ENCODE data around the gene STMN3.
"Not testable (repeated sequence)": the region's sequence is repeated elsewhere in the genome, so short reads cannot be mapped to it uniquely, and the experiment has no call there.

Gene STMN3

DNA sequence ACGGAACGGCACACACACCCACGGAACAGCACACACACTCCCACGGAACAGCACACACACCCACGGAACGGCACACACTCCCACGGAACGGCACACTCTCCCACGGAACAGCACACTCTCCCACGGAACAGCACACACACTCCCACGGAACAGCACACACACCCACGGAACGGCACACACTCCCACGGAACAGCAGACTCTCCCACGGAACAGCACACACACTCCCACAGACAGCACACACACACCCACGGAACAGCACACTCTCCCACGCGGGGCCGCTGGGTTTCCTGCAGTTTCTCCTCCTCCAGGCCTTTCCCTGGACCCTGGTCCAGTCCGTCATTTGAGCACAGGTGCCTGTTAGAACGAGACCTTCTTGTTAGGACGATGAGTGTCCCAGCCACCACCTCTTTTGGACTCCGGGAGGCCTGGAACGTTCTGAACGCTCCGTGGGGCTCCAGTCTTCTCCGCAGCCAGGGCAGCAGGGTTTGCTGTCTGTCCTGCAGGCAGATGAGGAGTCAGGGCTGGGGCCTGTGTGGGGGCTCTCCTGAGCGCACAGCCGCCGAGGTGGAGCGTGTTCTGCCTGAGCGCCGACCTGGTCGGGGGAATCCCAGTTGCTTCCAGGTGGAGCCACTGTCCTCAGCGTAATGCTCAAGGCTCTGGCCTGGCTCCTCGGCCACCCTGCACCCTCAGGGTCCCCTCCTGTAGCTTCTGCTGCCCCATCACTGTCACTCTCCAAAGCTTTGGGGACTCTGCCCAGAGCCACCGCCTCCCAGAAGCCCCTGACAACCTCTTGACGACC is 25.6 kb upstream of the STMN3 start:
- TF ChIP-seq Cebpa-rat (IDR thresholded peaks at IDR 0.05): no peak
- H3K27ac ChIP-seq: no peak overlapping the region
- no peak overlapping the region for H3K4me3 ChIP-seq
- no peaks in the 10 kb centered on the region; the same call in 1 of the 2 replicates for H4K20me1 ChIP-seq
- no peaks in the 10 kb centered on the region for H3K27me3 ChIP-seq
- no peak overlapping the region for H3K9ac ChIP-seq
- H3K4me2 ChIP-seq: no peak overlapping the region
- H3K4me1 ChIP-seq: no peaks in the 10 kb centered on the region
- H3K36me3 ChIP-seq: peaks cover 96% of the 10 kb centered on the region
- H3K9me3 ChIP-seq: no peaks in the 10 kb centered on the region

- no peaks in the 10 kb centered on the region for H3K9me3 ChIP-seq
- H4K20me1 ChIP-seq: no peaks in the 10 kb centered on the region; the same call in 1 of the 2 replicates
- no peak overlapping the region for H3K4me2 ChIP-seq
- no peak overlapping the region for H3K4me3 ChIP-seq
- no peaks in the 10 kb centered on the region for H3K27me3 ChIP-seq
- no peak overlapping the region for H3K9ac ChIP-seq
- H3K27ac ChIP-seq: no peak overlapping the region
- no peaks in the 10 kb centered on the region for H3K4me1 ChIP-seq
- peaks cover 98% of the 10 kb centered on the region for H3K36me3 ChIP-seq
- no peak for TF ChIP-seq Cebpa-rat (IDR thresholded peaks at IDR 0.05)
Measured at GRCh38 chr20:63678071-63678470, 24.8 kb upstream of the STMN3 start.

- Histone ChIP-seq H3K9me3 (no peaks in the 10 kb centered on the region), H3K27ac (no peak overlapping the region), H3K4me1 (no peaks in the 10 kb centered on the region), H3K4me2 (no peak overlapping the region), H3K4me3 (no peak overlapping the region), H3K9ac (no peak overlapping the region), H4K20me1 (no peaks in the 10 kb centered on the region; the same call in 1 of the 2 replicates), H3K27me3 (no peaks in the 10 kb centered on the region), H3K36me3 (peaks cover 97% of the 10 kb centered on the region)
- no peak for TF ChIP-seq Cebpa-rat (IDR thresholded peaks at IDR 0.05)
Measured at GRCh38 chr20:63675681-63676368, 22.6 kb upstream of the STMN3 start.

DNA sequence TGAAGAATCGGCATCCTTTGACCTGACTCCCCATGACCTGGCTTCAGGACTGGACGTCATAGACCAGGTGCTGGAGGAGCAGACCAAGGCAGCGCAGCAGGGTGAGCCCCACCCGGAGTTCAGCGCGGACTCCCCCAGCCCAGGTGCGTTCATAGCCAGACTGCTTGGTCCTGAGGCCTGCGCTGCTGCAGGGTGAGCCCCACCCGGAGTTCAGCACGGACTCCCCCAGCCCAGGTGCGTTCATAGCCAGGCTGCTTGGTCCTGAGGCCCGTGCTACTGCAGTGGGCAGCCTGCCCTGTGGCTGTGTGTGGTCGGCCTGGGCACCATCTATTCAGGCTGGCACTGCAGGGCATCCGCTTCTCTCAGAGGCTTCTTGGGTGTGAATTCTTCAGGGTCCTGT is 20.7 kb upstream of the STMN3 start:
- no peaks in the 10 kb centered on the region for H3K27me3 ChIP-seq
- H4K20me1 ChIP-seq: no peaks in the 10 kb centered on the region
- H3K4me1 ChIP-seq: no peaks in the 10 kb centered on the region
- TF ChIP-seq Cebpa-rat (IDR thresholded peaks at IDR 0.05): no peak
- no peak overlapping the region for H3K4me2 ChIP-seq
- H3K27ac ChIP-seq: no peak overlapping the region
- H3K36me3 ChIP-seq: peaks cover 87% of the 10 kb centered on the region
- no peaks in the 10 kb centered on the region for H3K9me3 ChIP-seq
- no peak overlapping the region for H3K9ac ChIP-seq
- H3K4me3 ChIP-seq: no peak overlapping the region

- Histone ChIP-seq H3K9ac (no peak overlapping the region), H4K20me1 (no peaks in the 10 kb centered on the region), H3K27ac (no peak overlapping the region), H3K9me3 (no peaks in the 10 kb centered on the region), H3K36me3 (peaks cover 87% of the 10 kb centered on the region), H3K4me1 (no peaks in the 10 kb centered on the region), H3K27me3 (no peaks in the 10 kb centered on the region), H3K4me2 (no peak overlapping the region), H3K4me3 (no peak overlapping the region)
- TF ChIP-seq Cebpa-rat (IDR thresholded peaks at IDR 0.05): no peak
Measured at GRCh38 chr20:63672666-63673065, 19.4 kb upstream of the STMN3 start.

DNA sequence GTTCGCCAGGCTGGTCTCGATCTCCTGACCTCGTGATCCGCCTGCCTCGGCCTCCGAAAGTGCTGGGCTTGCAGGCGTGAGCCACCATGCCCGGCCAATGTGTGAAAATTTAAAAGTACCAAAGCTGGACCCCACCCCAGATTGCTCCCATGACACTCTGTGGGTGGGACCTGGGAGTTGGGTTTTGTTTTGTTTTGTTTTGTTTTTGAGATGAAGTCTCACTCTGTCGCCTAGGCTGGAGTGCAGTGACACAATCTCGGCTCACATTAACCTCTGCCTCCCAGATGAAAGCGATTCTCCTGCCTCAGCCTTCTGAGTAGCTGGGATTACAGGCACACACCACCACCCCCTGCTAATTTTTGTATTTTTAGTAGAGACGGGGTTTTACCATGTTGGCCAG is 18.5 kb upstream of the STMN3 start:
- not testable (repeated sequence) for H3K4me1 ChIP-seq, H4K20me1 ChIP-seq, H3K27me3 ChIP-seq, H3K9me3 ChIP-seq, H3K4me3 ChIP-seq, H3K9ac ChIP-seq, H3K4me2 ChIP-seq, H3K27ac ChIP-seq
- peaks cover 86% of the 10 kb centered on the region for H3K36me3 ChIP-seq

DNA sequence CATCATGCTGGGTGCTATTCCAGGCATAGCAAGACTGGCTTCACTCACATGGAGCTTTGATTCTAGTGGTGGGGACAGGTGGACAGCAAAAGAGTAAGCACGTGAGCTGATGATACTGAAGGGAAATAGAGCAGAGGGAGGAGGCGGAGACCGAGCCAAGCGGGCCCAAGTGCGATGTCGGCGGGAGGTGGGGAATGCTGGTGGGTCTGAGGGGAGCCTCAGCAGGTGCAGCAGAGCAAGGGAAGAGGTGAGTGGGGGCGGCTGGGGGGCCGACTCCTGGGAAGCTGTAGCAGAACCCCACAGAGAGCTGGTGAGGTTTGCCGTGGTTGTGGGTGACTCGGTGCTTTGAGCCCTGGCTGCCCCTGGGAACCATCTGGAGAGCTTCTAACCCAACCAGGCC is 15.1 kb upstream of the STMN3 start:
- H3K9ac ChIP-seq: no peak overlapping the region
- H3K27me3 ChIP-seq: no peaks in the 10 kb centered on the region
- no peak for TF ChIP-seq Cebpa-rat (IDR thresholded peaks at IDR 0.05)
- no peak overlapping the region for H3K4me3 ChIP-seq
- no peak overlapping the region for H3K27ac ChIP-seq
- no peaks in the 10 kb centered on the region for H4K20me1 ChIP-seq
- H3K4me2 ChIP-seq: no peak overlapping the region
- 0 out of 2 replicates have a peak, but pooled peaks cover 6% of the 10 kb centered on the region for H3K4me1 ChIP-seq
- peaks cover 87% of the 10 kb centered on the region for H3K36me3 ChIP-seq
- no peaks in the 10 kb centered on the region for H3K9me3 ChIP-seq

DNA sequence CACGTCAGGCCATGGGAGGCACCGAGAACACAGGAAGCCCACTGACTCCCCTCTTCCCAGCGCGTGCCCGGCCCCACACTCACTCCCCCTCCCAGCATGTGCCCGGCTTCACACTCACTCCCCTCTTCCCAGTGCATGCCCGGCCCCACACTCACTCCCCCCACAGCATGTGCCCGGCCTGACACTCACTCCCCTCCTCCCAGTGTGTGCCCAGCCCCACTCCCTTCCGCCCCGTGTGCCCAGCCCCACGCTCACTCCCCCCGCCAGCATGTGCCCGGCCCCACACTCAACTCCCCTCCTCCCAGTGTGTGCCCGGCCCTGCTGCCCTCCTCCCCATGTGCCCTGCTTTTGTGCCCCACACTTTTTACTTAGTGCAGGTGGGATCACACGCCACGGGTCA is 14.6 kb upstream of the STMN3 start:
- Histone ChIP-seq H3K36me3 (peaks cover 87% of the 10 kb centered on the region), H3K4me1 (0 out of 2 replicates have a peak, but pooled peaks cover 6% of the 10 kb centered on the region), H3K4me2 (no peak overlapping the region), H3K9me3 (no peaks in the 10 kb centered on the region), H3K27me3 (no peaks in the 10 kb centered on the region), H3K9ac (no peak overlapping the region), H4K20me1 (no peaks in the 10 kb centered on the region), H3K4me3 (no peak overlapping the region), H3K27ac (no peak overlapping the region)
- no peak for TF ChIP-seq Cebpa-rat (IDR thresholded peaks at IDR 0.05)

GRCh38 chr20:63665708-63666107 is 12.5 kb upstream of the STMN3 start:
- no peaks in the 10 kb centered on the region for H4K20me1 ChIP-seq
- peaks cover 89% of the 10 kb centered on the region for H3K36me3 ChIP-seq
- TF ChIP-seq Cebpa-rat (IDR thresholded peaks at IDR 0.05): no peak
- no peak overlapping the region for H3K4me2 ChIP-seq
- no peaks in the 10 kb centered on the region for H3K27me3 ChIP-seq
- H3K27ac ChIP-seq: no peak overlapping the region
- no peaks in the 10 kb centered on the region for H3K9me3 ChIP-seq
- no peak overlapping the region for H3K9ac ChIP-seq
- no peak overlapping the region for H3K4me3 ChIP-seq
- 0 out of 2 replicates have a peak, but pooled peaks cover 6% of the 10 kb centered on the region for H3K4me1 ChIP-seq

GRCh38 chr20:63664861-63665594 is 11.8 kb upstream of the STMN3 start:
- Histone ChIP-seq H3K36me3 (peaks cover 91% of the 10 kb centered on the region), H3K4me1 (0 out of 2 replicates have a peak, but pooled peaks cover 6% of the 10 kb centered on the region), H3K4me3 (no peak overlapping the region), H3K9me3 (no peaks in the 10 kb centered on the region), H3K9ac (no peak overlapping the region), H3K4me2 (no peak overlapping the region), H3K27ac (no peak overlapping the region), H3K27me3 (no peaks in the 10 kb centered on the region), H4K20me1 (no peaks in the 10 kb centered on the region)
- TF ChIP-seq Cebpa-rat (IDR thresholded peaks at IDR 0.05): no peak
